ENCODE data around the gene RNF169.
"Not testable (repeated sequence)": the region's sequence is repeated elsewhere in the genome, so short reads cannot be mapped to it uniquely, and the experiment has no call there.

Gene RNF169

GRCh38 chr11:74730571-74731260 is 17.9 kb upstream of the RNF169 start:
- no peak for DNase-seq

GRCh38 chr11:74731301-74732094 is 17.2 kb upstream of the RNF169 start, which contains the start of gene CHRDL2:
Gene CHRDL2 (minus strand): TSS chr11:74731426. CDS start chr11:74730888, 538 bp downstream.
- no peak for DNase-seq

GRCh38 chr11:74734559-74734925 is 14.1 kb upstream of the RNF169 start:
- DNase-seq = no peak

- no peak for DNase-seq
These were observed 13.2 kb upstream of the RNF169 start for GRCh38 chr11:74735365-74735928.

- DNase-seq = no peak
These were observed 12.6 kb upstream of the RNF169 start for GRCh38 chr11:74736031-74736430.

GRCh38 chr11:74739546-74740270 is 8.9 kb upstream of the RNF169 start:
- DNase-seq = no peak

- no peak for DNase-seq
These were observed 6.6 kb upstream of the RNF169 start for GRCh38 chr11:74742070-74742469.

- no peak for DNase-seq
These were observed 5.0 kb upstream of the RNF169 start for GRCh38 chr11:74743640-74744039.

GRCh38 chr11:74744277-74744676 is 4.4 kb upstream of the RNF169 start:
- no peak for DNase-seq

- DNase-seq = no peak
These were observed 1.8 kb upstream of the RNF169 start for GRCh38 chr11:74746868-74747267.

- DNase-seq = no peak
These were observed 697 bp downstream of the RNF169 start for GRCh38 chr11:74749127-74749964.

- no peak for DNase-seq
These were observed 1.3 kb downstream of the RNF169 start for GRCh38 chr11:74749965-74750296.

GRCh38 chr11:74750598-74750997 is 1.9 kb downstream of the RNF169 start:
- DNase-seq = not testable (repeated sequence)

- no peak for DNase-seq
These were observed 2.7 kb downstream of the RNF169 start for GRCh38 chr11:74751303-74751702.

GRCh38 chr11:74754507-74755252 is 6.0 kb downstream of the RNF169 start:
- DNase-seq = no peak

- no peak for DNase-seq
These were observed 6.8 kb downstream of the RNF169 start for GRCh38 chr11:74755395-74755995.

GRCh38 chr11:74756571-74756970 is 7.9 kb downstream of the RNF169 start:
- no peak for DNase-seq

GRCh38 chr11:74766905-74767304 is 18.3 kb downstream of the RNF169 start:
- no peak for DNase-seq

GRCh38 chr11:74768172-74768651 is 19.6 kb downstream of the RNF169 start:
- DNase-seq = not testable (repeated sequence)

GRCh38 chr11:74769055-74769707 is 20.5 kb downstream of the RNF169 start:
- DNase-seq = no peak

- DNase-seq = no peak
These were observed 21.8 kb downstream of the RNF169 start for GRCh38 chr11:74770456-74770855.
